Naive thymus-derived CD4-positive, alpha-beta T cell (primary cell): ENCODE data around the gene EEF1B2. TPM values are rescaled to one million over a fixed set of nuclear protein-coding genes. Genes with fewer than 3 reads are reported as not detected.
"Not testable (repeated sequence)": the region's sequence is repeated elsewhere in the genome, so short reads cannot be mapped to it uniquely, and the experiment has no call there.

ENCODE experiments used
- ATAC-seq: fragments of 150-1000 bp; cut with Tn5 transposase; 2 replicates; pipeline ENCODE4 v1.10.0; 2021; ENCODE audit warnings: mild to moderate bottlenecking, moderate library complexity
- CTCF ChIA-PET: fragments of 350-600 bp; sonication (Branson Sonifier 250); formaldehyde crosslinking; loops from one replicate; lab custom pipeline; 2021; ENCODE audit warnings: antibody characterized with exemption; lab: Charles Lee
- POLR2A ChIA-PET: fragments of 350-600 bp; sonication (Branson Sonifier 250); formaldehyde crosslinking; loops from one replicate; lab custom pipeline; 2021; ENCODE audit warnings: antibody characterized with exemption, inconsistent platforms; lab: Charles Lee
- DNase-seq, 9 donors: peaks; one replicate each; pipeline versions ENCODE4 v3.0.0 to v3.0.0-alpha.2; 2020 to 2022; ENCODE audit warnings: mixed read lengths in 1 of 9
- H3K27ac ChIP-seq: one replicate; pipeline ENCODE4 v1.7.0; 2013; ENCODE audit warnings: mild to moderate bottlenecking, low read depth, low read length, moderate library complexity
- H3K27me3 ChIP-seq, 2 donors: one replicate each; pipeline ENCODE4 v1.7.0; 2013; ENCODE audit warnings: low read length in 2 of 2, mild to moderate bottlenecking in 2 of 2, moderate library complexity in 2 of 2; ENCODE audit not compliant: control insufficient read depth in 2 of 2, insufficient read depth in 2 of 2
- H3K36me3 ChIP-seq, 3 experiments: 1 replicate in 2 of 3; 2 replicates in 1 of 3; pipeline ENCODE4 v1.7.0; 2013; ENCODE audit warnings: low read length in 3 of 3, mild to moderate bottlenecking in 3 of 3, moderate library complexity in 1 of 3; ENCODE audit not compliant: insufficient read depth in 3 of 3, control insufficient read depth in 2 of 3
- H3K4me1 ChIP-seq, 2 donors: one replicate each; pipeline ENCODE4 v1.7.0; 2013; ENCODE audit warnings: low read length in 2 of 2, mild to moderate bottlenecking in 2 of 2, moderate library complexity in 1 of 2; ENCODE audit not compliant: control insufficient read depth in 2 of 2, insufficient read depth in 2 of 2
- H3K4me3 ChIP-seq: 2 replicates; pipeline ENCODE4 v1.7.0; 2013; ENCODE audit warnings: mild to moderate bottlenecking, low read length
- H3K9me3 ChIP-seq, 3 experiments: 1 replicate in 2 of 3; 2 replicates in 1 of 3; pipeline ENCODE4 v1.7.0; 2013; ENCODE audit warnings: low read length in 3 of 3; ENCODE audit not compliant: control insufficient read depth in 2 of 3
- H3K27ac Mint-ChIP-seq, 9 donors: one replicate each; pipeline ENCODE4 v1.8.0; 2020 to 2022; ENCODE audit warnings: mixed read lengths in 9 of 9, mild to moderate bottlenecking in 8 of 9, moderate library complexity in 5 of 9, inconsistent platforms in 2 of 9
- H3K27me3 Mint-ChIP-seq, 5 donors: one replicate each; pipeline ENCODE4 v1.8.0; 2021 to 2022; ENCODE audit warnings: mixed read lengths in 5 of 5, mild to moderate bottlenecking in 1 of 5
- H3K36me3 Mint-ChIP-seq, 5 donors: one replicate each; pipeline ENCODE4 v1.8.0; 2020 to 2022; ENCODE audit warnings: mixed read lengths in 5 of 5, mild to moderate bottlenecking in 3 of 5, inconsistent platforms in 1 of 5
- H3K4me1 Mint-ChIP-seq, 7 donors: one replicate each; pipeline ENCODE4 v1.8.0; 2020 to 2022; ENCODE audit warnings: mixed read lengths in 7 of 7, mild to moderate bottlenecking in 3 of 7, inconsistent platforms in 1 of 7
- H3K4me3 Mint-ChIP-seq, 10 donors: one replicate each; pipeline ENCODE4 v1.8.0; 2020 to 2022; ENCODE audit warnings: mild to moderate bottlenecking in 10 of 10, mixed read lengths in 10 of 10, moderate library complexity in 6 of 10, inconsistent platforms in 2 of 10
- H3K9me3 Mint-ChIP-seq, 11 donors: one replicate each; pipeline ENCODE4 v1.8.0; 2020 to 2022; ENCODE audit warnings: mixed read lengths in 11 of 11, mild to moderate bottlenecking in 4 of 11, inconsistent platforms in 1 of 11, moderate library complexity in 1 of 11
- intact Hi-C, 2 donors: fragments of 100-400 bp; cut with micrococcal nuclease; formaldehyde crosslinking; loops; one replicate each; pipeline ENCODE4 v1.15.1; 2023
- polyA plus RNA-seq, 2 donors: library from polyadenylated mRNA; unstranded; fragments of 300-500 nt; fragmentation: Illumina TruSeq; gene quantifications; one replicate each; pipeline ENCODE4 v1.2.3, GENCODE V29; 2021
- total RNA-seq, 6 experiments: library from RNA in 5 of 6; stranded (reverse) in 5 of 6; gene quantifications; 1 replicate in 5 of 6; 2 replicates in 1 of 6; pipeline ENCODE4 v1.2.3 and lab custom pipeline; 2021 to 2026

Gene EEF1B2
- total and polyA plus RNA-seq, 7 experiments from 2014 or later: 542 to 1,474 (median 1,164) TPM

GRCh38 chr2:206171624-206172397, 12.1 kb downstream of the EEF1B2 start:
- H3K9me3 Mint-ChIP-seq, H3K4me3 Mint-ChIP-seq, DNase-seq, H3K4me1 Mint-ChIP-seq, H3K4me3 ChIP-seq, ATAC-seq, POLR2A ChIA-PET, H3K4me1 ChIP-seq, H3K27ac ChIP-seq, H3K27ac Mint-ChIP-seq, H3K9me3 ChIP-seq, intact Hi-C loops, H3K27me3 Mint-ChIP-seq, H3K36me3 ChIP-seq, H3K27me3 ChIP-seq, CTCF ChIA-PET: not testable (repeated sequence)
- H3K36me3 Mint-ChIP-seq: peaks cover 5 to 24% (median 21%) of the 10 kb centered on the region in 5 donors

GRCh38 chr2:206173147-206173546, 13.5 kb downstream of the EEF1B2 start:
- POLR2A ChIA-PET: no interaction called here
- Mint-ChIP-seq H3K9me3 (peaks cover 0 to 8% (median 0%) of the 10 kb centered on the region in 11 donors), H3K4me1 (peaks cover 0 to 2% (median 0%) of the 10 kb centered on the region in 7 donors), H3K36me3 (peaks cover 5 to 17% (median 14%) of the 10 kb centered on the region in 5 donors), H3K27ac (no peak overlapping the region), H3K4me3 (no peak overlapping the region), H3K27me3 (peaks cover 0 to 7% (median 0%) of the 10 kb centered on the region in 5 donors)
- intact Hi-C loops: no loop called here
- Histone ChIP-seq H3K4me1 (no peaks in the 10 kb centered on the region), H3K9me3 (no peaks in the 10 kb centered on the region), H3K27me3 (no peaks in the 10 kb centered on the region), H3K4me3 (no peak overlapping the region), H3K27ac (no peak overlapping the region), H3K36me3 (no peaks in the 10 kb centered on the region)
- DNase-seq: no peak
- no peak for ATAC-seq
- CTCF ChIA-PET: no interaction called here

GRCh38 chr2:206176121-206176520, 16.4 kb downstream of the EEF1B2 start:
- no peak overlapping the region for H3K27ac Mint-ChIP-seq
- intact Hi-C loops: no loop called here

GRCh38 chr2:206176901-206177300, 17.2 kb downstream of the EEF1B2 start:
- no peaks in the 10 kb centered on the region for H3K4me1 Mint-ChIP-seq

More at GRCh38 chr2:206176121-206176520, 16.4 kb downstream of the EEF1B2 start:
- Histone ChIP-seq H3K9me3 (no peaks in the 10 kb centered on the region), H3K4me1 (no peaks in the 10 kb centered on the region), H3K36me3 (no peaks in the 10 kb centered on the region), H3K4me3 (no peak overlapping the region), H3K27me3 (no peaks in the 10 kb centered on the region), H3K27ac (no peak overlapping the region)
- H3K4me1 Mint-ChIP-seq: no peaks in the 10 kb centered on the region
- peaks cover 0 to 7% (median under 1%) of the 10 kb centered on the region in 5 donors for H3K27me3 Mint-ChIP-seq
- H3K36me3 Mint-ChIP-seq: no peaks in the 10 kb centered on the region
- CTCF ChIA-PET: no interaction called here
- DNase-seq (no peak), ATAC-seq (no peak)
- H3K9me3 Mint-ChIP-seq: no peaks in the 10 kb centered on the region
- POLR2A ChIA-PET: no interaction called here
- no peak overlapping the region for H3K4me3 Mint-ChIP-seq

DNA sequence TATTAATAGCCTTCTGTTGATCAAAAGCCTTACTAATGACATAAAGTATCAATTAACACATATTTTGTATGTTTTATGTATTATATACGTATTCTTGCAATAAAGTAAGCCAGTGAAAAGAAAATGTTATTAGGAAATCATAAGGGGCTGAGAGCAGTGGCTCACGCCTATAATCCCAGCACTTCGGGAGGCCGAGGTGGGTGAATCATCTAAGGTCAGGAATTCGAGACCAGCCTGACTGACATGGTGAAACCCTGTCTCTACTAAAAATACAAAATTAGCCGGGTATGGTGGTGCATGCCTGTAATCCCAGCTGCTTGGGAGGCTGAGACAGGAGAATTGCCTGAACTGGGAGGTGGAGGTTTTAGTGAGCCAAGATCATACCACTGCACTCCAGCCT, 21.8 kb downstream of the EEF1B2 start:
- POLR2A ChIA-PET, CTCF ChIA-PET, H3K27me3 ChIP-seq, H3K4me1 Mint-ChIP-seq, H3K9me3 Mint-ChIP-seq, H3K27ac ChIP-seq, H3K4me3 ChIP-seq, H3K36me3 Mint-ChIP-seq, H3K36me3 ChIP-seq, H3K4me1 ChIP-seq, ATAC-seq, H3K27me3 Mint-ChIP-seq, H3K9me3 ChIP-seq, H3K4me3 Mint-ChIP-seq, intact Hi-C loops, DNase-seq, H3K27ac Mint-ChIP-seq: not testable (repeated sequence)

More at GRCh38 chr2:206176901-206177300, 17.2 kb downstream of the EEF1B2 start:
- intact Hi-C loops: no loop called here
- Mint-ChIP-seq H3K27me3 (peaks cover 0 to 7% (median 5%) of the 10 kb centered on the region in 5 donors), H3K36me3 (no peaks in the 10 kb centered on the region), H3K27ac (no peak overlapping the region), H3K9me3 (no peaks in the 10 kb centered on the region), H3K4me3 (no peak overlapping the region)
- no peaks in the 10 kb centered on the region for H3K4me1 ChIP-seq
- no peaks in the 10 kb centered on the region for H3K36me3 ChIP-seq
- no peaks in the 10 kb centered on the region for H3K27me3 ChIP-seq
- POLR2A ChIA-PET: no interaction called here
- no peak for DNase-seq
- no peak overlapping the region for H3K27ac ChIP-seq
- H3K4me3 ChIP-seq: no peak overlapping the region
- ATAC-seq: no peak
- CTCF ChIA-PET: no interaction called here
- no peaks in the 10 kb centered on the region for H3K9me3 ChIP-seq

DNA sequence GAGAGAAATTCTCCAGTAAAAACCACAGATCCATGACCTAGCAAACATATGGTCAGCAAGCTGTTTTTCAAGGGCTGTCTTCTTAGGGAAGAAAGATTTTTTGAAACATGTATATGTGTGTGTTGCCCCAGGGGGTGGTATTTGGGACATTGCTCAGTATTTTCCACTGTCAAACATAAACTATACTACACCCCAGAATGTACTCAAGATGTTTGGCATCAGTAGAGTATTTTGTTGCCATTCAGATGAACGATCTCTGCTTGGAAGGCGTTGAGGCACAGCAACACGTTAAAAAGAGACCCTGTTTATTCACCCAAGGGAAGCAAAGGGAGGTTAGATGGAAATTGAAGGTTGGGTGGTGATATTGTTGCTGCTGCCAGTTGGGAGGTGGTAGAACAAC, 30.0 kb downstream of the EEF1B2 start:
- H3K27me3 ChIP-seq: no peaks in the 10 kb centered on the region
- ChIA-PET POLR2A (no interaction called here), CTCF (no interaction called here)
- H3K36me3 ChIP-seq: no peaks in the 10 kb centered on the region
- no peaks in the 10 kb centered on the region for H3K36me3 Mint-ChIP-seq
- H3K27me3 Mint-ChIP-seq: peaks cover 0 to 21% (median 14%) of the 10 kb centered on the region in 5 donors
- DNase-seq (no peak), ATAC-seq (no peak)
- no peak overlapping the region for H3K27ac Mint-ChIP-seq
- H3K9me3 ChIP-seq: no peaks in the 10 kb centered on the region
- no peaks in the 10 kb centered on the region for H3K4me1 Mint-ChIP-seq
- H3K4me3 Mint-ChIP-seq: no peak overlapping the region
- no peaks in the 10 kb centered on the region for H3K4me1 ChIP-seq
- no peak overlapping the region for H3K4me3 ChIP-seq
- no peak overlapping the region for H3K27ac ChIP-seq
- intact Hi-C loops: no loop called here
- peaks cover 0 to 2% (median 0%) of the 10 kb centered on the region in 11 donors for H3K9me3 Mint-ChIP-seq

DNA sequence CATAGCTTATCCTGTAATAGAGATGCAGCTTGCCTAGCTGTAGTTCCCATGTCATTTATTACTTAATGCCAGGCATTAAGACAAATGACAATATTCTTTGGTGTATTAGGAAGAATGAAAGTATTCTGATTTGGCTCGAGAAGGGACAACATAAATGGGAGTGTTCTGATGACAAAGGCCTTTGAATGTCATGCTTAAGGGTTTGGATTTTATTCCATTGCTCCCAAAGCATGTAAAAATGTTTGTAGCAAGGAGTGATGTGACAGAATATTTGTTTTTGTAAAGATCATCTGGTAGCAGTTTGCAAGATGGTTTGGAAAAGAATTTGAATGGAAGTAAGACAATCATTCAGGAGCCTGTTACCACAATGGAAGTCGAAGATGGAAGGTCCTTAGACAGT, 30.4 kb downstream of the EEF1B2 start:
- no peak overlapping the region for H3K27ac Mint-ChIP-seq
- H3K4me1 Mint-ChIP-seq: no peaks in the 10 kb centered on the region
- intact Hi-C loops: no loop called here
- H3K4me1 ChIP-seq: no peaks in the 10 kb centered on the region
- no peaks in the 10 kb centered on the region for H3K36me3 ChIP-seq
- H3K9me3 Mint-ChIP-seq: peaks cover 0 to 2% (median 0%) of the 10 kb centered on the region in 11 donors
- no peak overlapping the region for H3K4me3 Mint-ChIP-seq
- peaks cover 4 to 23% (median 14%) of the 10 kb centered on the region in 5 donors for H3K27me3 Mint-ChIP-seq
- no peaks in the 10 kb centered on the region for H3K36me3 Mint-ChIP-seq
- ChIA-PET POLR2A (no interaction called here), CTCF (no interaction called here)
- ATAC-seq (no peak), DNase-seq (no peak)
- no peak overlapping the region for H3K27ac ChIP-seq
- no peaks in the 10 kb centered on the region for H3K9me3 ChIP-seq
- no peaks in the 10 kb centered on the region for H3K27me3 ChIP-seq
- no peak overlapping the region for H3K4me3 ChIP-seq
